AG08396 (cell line): Measurements from ENCODE around the gene CDH11.

ENCODE experiments used
- DNase-seq: peaks from one replicate; pipeline ENCODE4 v3.0.0; 2012; ENCODE audit warnings: low spot score, mixed read lengths

The CDH11 gene

GRCh38 chr16:65121870-65122723 is at the start of gene CDH11:
Gene CDH11 (minus strand): TSS chr16:65122063. CDS start chr16:65004869, 117,194 bp downstream.
- DNase-seq: peak; percentile 87

GRCh38 chr16:65154321-65154720 is 32.5 kb upstream of the CDH11 start:
- peak; percentile 3 for DNase-seq

- DNase-seq: no peak
Observed at GRCh38 chr16:65153365-65154105, 31.7 kb upstream of the CDH11 start.

DNA sequence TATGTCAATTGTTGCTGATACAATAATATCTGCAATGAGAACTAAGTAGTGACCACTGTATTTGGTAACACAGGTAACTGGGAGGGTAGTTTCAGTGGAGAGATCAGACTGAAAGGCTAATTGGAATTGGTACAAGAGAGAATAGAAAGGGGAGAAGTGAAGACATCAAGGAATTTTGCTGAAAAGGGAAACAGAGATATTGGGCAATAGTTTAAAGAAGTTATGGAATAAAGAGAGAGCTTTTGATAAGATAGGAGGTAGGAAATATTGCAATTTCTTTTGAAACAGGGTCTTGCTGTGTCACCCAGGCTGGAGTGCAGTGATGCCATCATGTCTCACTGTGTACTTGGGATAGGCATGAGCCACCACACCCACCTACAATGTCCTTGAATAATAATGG is 26.9 kb upstream of the CDH11 start:
- no peak for DNase-seq

DNA sequence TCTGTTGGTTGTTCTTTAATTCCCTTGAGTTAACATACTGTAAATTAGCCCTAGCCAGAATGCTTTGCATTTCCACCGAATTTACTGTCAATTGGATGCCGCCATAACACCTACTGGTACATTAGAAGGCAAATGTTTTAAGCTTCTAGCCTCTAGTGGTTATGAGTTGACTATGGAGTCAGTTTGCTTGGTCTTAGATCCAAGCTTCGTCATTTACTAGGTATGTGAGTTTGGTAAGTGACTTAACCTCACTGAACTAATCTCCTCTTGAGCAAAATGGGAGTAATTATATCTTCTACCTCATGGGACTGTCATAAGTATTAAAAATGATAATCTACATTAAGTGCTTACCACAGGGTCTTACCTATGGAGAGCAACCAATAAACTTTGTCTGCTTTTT is 20.4 kb upstream of the CDH11 start:
- no peak for DNase-seq

DNA sequence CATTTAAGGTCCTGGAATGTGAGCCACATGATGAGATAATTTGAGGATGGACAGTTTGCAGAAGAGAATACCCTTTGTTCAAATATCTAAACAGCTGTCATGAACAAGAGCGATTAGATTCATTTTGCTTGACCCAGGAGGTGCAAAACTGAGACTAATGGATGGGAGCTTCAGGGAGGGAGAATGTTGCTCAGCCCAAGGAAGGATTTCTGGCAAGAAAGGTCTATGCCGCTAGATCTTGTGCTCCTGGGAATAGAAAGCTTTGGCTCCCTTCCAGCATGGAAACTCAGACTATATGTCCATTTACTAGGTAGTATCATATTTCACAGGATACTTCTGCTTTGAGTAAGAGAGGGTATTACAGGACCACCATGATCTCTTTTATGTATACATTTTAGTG is 14.8 kb upstream of the CDH11 start:
- DNase-seq: no peak

- no peak for DNase-seq
Observed at GRCh38 chr16:65126845-65127624, 5.2 kb upstream of the CDH11 start.

- DNase-seq: no peak
Observed at GRCh38 chr16:65125871-65126270, 4.0 kb upstream of the CDH11 start.

DNA sequence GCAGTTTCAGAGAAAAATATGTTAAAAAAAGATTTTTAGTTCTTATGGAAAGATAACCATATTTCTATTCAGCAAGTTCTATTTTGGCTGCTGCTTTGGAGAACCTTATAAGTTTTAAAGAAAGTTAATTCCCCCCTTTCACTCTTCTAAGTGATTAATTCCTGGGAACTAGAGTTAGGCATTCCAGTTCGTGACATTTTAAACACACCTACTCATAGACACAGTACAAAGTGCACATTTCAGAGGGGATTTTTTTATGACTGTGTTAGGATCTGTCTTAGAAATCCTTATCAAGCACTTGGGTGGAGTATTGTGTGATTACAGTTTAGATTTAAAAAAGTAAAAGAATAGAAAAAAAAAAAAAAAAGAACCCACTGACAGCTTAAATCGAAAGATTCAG is 3.5 kb upstream of the CDH11 start:
- no peak for DNase-seq

- DNase-seq: no peak
Observed at GRCh38 chr16:65124596-65124995, 2.7 kb upstream of the CDH11 start.

GRCh38 chr16:65124212-65124548 is 2.3 kb upstream of the CDH11 start:
- DNase-seq: no peak

DNA sequence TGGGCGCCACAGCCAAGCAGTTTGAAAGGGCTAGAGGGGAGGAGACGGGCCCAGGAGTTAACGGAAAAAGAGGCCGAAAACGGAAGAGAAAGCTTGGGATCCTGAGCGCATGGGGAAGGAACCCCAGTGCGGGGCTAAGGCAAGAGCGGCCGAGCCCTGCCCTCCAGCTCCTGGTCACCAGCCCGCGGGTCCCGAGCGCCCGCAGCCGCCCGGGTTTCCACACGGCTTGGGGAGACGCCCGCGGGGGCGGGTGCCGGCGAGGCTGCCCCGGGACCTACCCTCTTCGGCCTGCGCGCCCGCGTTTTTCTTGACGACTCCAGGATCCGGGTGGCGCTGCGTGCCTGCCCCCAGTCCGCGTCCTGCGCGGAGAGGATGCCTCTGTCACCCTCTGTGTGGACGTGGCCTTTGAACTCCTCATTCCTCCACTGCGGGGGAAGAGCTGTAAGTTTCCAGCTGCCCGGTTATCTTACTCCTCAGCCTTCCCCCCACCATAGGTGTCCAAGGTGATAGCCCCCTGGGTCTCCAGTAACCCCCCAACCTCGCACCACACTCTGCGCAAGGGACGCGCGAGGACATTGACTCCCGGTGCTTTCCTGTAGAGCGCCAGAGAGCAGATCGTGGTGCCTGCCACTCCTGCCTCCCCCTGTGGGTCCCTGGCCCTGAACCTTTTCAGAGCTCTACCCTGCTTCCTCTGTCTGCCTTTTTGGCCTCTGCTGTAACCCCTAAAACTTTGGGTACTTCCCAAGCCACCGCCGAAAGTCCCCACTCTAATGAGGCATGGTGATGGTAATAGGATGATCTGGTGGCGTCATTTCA is 1.7 kb upstream of the CDH11 start:
- DNase-seq: peak; percentile 38

DNA sequence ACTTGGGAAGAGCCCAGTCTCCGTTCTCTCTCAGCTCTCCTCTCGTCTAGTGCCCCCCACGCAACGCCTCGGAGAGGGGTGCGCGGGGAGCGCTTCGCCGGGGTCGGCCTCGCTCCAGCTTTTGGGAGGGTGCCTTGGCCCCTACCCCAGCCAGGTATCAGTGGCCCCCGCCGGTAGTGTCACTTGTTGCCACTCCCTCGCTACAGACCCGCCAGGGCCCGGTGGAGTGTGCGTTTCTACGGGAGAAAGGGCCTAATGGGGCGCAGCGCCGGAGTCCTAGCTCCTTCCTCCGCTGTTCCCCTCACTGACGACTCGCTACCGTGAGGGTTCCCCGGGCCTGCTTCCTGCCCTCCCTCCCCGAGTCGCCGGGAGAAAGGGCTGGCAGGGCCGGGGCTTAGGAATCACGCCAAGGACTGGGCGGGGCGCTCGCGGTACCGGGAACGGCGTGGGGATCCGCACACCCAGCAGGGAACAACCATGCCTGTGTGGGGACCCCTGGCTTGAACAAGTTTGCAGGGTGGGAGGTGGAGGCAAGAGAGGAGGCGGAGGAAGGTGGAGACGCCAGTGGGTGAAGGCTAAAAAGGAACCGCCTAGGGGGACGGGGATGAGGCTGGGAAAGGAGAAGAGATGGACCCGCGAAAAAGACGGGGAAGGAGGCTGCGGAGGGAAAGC is 997 bp upstream of the CDH11 start:
- peak; percentile 72 for DNase-seq

DNA sequence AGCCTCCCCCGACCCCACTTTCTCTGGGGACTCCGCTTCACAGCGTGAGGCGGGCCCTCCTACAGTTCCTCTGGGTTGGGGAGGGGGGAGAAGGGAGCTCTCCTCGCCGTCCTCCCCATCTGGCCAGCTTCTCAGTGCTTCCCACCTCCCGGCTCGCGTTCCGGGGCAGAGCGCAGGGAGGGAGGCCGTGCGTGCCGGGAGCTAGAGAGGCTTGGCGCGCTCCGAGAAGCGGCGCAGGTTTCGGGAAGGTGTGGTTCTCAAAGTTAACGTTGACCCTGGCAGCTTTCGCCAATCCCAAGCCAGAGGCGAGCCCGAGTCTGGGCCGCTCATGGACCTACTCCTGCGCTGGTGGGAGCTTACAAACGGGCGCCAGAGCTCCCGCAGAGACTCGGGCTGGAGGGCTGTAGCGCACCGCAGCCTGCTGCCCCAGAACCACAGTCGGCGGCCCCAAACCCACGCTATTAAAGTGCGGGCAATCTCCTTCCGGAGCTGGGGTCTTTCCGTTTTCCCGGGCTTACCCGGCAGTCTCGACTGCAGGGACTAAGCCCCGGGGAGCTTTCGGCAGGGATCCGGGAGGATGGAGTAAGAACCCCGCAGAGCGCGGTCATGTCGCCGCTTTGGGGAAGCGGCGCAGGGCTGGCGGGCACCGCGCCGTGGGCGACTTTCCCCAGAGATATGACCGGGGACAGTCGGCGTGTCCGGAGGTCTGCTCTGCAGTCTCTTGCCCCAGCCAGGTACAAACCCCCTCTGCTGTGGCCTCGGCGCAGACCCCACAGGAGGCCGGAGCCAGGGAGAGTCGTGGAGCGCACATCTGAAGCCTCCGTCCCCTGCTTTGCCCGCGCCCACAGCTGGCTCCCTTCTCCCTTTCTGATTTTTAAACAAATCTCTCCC is 787 bp downstream of the CDH11 start:
- peak; percentile 19 for DNase-seq

DNA sequence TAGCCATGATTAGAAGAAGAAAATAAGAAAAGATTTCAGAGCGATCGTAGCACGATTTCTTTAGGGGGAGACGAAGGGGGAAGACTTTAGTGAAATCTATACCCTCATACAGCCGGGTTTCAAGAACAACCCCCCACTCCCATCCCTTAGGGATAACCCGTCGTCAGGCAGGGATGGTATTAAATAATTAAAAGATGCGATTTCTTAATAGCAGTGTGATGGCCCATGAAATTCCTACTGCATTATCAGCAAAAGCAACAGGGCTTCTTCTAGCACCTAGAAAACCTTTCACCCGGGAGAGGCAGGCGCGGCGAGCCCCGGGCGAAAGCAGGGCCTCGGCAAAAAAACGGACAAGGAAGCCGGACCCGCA is 1.4 kb downstream of the CDH11 start:
- DNase-seq: no peak

GRCh38 chr16:65119901-65120401 is 1.9 kb downstream of the CDH11 start:
- peak; percentile 21 for DNase-seq

DNA sequence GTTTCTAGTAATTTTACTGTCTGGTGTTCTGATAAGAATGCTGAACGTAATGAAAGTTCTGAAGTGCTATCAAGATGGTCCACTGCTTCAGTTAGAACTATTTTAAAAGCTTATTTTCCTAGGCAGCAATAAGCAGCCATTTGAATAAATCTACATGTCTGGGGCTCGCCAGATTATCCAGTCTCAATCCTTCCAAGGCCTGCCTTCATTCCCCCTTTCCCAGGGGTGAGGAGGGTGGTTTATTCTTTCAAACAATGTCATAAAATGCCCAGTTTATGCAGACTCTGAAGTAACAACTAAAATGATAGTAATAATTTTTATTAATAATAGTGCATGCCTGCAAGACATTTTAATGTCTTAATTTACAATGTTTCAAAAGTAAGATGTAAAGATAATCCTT is 2.4 kb downstream of the CDH11 start:
- DNase-seq: no peak

GRCh38 chr16:65118871-65119270 is 3.0 kb downstream of the CDH11 start:
- DNase-seq: no peak

DNA sequence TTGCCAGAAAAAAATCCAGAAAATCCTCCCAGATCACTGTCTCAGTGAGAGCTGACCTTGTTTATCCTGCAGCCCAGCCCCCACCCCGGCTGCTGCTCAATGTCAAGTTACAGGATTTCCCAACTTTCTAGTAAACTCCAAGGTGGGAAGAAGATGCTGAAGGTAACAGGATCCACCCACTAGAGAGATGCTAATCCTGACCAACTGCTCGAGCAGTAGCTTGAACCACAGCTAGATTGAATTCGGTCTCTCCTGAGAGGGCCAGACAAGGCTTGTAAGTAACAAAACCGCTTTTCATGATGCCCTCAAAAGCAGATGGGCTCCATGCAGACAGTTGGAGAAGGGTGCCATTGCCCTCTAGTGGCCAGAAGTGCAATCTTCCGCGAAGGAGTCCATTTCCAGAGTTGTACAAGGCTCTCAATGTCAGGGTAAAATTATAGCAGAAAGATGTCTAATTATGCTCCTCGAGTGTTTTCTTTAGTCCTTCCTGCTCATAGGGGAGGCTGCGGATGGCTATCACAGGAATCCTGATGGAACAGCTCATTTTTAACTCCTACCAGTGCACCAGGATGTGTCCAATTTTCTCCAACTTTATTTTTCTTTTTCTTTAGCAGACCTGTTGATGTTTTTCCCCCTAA is 3.9 kb downstream of the CDH11 start:
- DNase-seq: peak; percentile 62
